GM12872 (cell line): ENCODE results near the gene HAO2.

Experiments used
- TF ChIP-seq, protein P1 (sequence below): IDR thresholded peaks from 3 replicates; pipeline ENCODE4 v1.5.1; 2011; ENCODE audit warnings: low read depth, mild to moderate bottlenecking, low read length, moderate library complexity; ENCODE audit not compliant: insufficient read depth

HAO2 gene

DNA sequence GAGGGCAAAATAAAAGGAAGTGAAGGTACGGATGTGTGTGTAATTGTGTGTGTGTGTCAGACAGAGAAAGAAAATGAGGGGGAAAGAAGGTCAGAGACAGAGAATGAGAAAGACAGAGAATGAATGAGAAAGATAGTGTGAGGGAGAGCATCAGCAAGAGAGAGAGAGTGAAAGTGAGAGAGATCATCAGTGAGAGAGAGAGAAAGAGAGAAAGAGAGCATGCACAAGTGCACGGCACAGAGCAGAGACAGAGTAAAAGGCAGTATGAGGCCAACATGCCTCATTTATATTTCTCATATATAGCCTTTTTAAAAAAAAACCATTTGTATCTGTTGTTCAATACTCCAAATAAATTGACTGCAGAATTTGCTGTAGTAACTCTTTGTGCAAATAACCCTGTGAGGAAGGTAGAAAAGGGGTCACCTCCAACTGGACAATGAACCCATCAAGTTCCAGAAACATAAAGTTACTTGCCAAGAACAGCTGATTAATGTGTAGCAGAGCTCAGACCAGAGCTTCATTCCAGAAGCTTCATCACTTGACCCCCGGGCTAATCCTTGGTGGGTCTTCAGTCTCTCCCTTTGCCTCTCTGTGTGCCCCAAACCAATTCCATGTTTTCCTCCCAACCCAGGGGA lies 47.5 kb downstream of the HAO2 start:
- TF ChIP-seq, protein P1, sequence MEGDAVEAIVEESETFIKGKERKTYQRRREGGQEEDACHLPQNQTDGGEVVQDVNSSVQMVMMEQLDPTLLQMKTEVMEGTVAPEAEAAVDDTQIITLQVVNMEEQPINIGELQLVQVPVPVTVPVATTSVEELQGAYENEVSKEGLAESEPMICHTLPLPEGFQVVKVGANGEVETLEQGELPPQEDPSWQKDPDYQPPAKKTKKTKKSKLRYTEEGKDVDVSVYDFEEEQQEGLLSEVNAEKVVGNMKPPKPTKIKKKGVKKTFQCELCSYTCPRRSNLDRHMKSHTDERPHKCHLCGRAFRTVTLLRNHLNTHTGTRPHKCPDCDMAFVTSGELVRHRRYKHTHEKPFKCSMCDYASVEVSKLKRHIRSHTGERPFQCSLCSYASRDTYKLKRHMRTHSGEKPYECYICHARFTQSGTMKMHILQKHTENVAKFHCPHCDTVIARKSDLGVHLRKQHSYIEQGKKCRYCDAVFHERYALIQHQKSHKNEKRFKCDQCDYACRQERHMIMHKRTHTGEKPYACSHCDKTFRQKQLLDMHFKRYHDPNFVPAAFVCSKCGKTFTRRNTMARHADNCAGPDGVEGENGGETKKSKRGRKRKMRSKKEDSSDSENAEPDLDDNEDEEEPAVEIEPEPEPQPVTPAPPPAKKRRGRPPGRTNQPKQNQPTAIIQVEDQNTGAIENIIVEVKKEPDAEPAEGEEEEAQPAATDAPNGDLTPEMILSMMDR: no peak

DNA sequence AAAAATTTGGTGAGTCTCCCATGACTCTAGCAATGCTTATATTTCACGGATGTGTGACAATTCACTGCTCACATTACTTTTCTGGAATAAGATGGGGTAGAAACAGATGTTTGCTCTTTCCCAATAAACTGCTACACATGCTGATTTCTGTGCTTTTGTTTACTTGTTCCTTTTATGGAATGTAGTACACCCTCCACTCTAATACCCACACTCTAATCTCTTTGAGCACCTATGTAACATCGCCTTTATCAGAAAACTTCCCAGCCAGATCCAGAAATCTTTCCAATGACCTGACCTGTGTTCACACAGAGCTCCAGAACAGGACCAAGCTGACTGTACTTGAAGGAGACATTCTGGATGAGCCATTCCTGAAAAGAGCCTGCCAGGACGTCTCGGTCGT lies 50.5 kb downstream of the HAO2 start:
- TF ChIP-seq, protein P1: no peak

DNA sequence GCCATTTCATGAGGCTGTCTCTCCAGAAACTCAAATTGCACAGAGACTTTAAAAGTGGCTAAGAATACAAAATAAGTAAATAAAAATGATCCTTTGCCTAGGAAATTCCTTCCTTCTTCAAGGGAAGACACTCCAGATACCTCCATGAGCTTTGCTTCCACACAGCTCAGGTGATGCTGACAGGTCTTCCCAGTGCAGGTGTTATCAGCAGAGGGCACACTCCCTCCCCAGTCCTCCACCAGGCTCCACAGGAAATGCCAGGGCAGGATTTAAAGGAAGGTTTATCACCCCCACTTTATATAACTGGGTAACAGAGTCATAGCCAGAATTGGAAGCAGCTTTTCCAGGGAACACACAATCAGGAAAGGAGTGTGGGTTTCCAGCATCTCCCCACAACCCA lies 52.1 kb downstream of the HAO2 start:
- TF ChIP-seq, protein P1: no peak

DNA sequence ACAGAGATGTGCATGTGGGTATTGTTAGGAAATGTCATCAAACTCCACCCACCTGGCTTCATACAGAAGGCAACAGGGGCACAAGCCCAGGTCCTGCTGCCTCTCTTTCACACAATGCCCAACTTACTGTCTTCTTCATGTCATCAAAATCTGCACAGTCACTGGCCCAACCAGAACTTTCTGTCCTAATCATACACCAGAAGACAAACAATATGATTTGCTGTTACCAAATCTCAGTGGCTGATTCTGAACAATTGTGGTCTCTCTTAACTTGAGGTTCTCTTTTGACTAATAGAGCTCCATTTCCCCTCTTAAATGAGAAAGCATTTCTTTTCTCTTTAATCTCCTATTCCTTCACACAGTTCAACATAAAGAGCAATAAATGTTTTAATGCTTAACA lies 54.0 kb downstream of the HAO2 start:
- TF ChIP-seq, protein P1: no peak

DNA sequence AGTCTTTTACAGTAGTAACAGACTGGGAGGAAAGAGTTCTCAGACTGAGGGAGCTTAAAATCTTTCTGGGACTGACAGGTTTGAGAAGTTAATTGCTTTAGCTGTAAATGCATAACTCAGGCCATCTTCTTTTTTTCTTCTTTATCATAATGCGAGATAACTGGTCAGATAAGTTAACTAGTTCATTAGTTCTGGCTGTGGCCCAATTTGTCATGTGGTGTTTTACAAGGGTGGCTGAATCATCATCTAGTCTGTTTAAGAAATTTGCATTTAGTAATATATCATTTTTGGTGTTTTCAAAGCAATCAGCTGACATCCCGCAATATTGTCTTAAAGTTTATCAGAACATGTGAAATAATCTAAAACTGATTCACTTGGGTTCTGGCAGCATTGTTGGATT lies 60.4 kb downstream of the HAO2 start:
- TF ChIP-seq, protein P1: no peak

DNA sequence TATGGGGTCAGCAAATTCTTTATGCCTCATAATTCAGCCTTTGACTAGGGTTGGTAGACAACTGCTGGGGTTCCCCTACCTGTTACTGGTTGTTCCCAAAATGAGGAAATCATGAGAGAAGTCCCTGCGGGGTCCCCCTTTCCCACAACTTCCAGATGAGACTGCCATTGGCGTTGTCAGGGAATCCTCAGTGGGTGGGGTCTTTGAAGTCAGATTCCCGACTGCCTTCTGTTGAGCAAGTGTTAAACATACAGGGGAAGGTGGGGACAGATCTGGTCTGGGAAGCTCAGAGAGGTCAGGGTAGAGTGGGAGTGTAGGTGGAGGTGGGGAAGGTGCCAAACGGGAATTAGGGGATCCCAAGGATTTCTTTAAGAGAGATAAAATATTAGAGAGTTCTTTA lies 61.1 kb downstream of the HAO2 start:
- TF ChIP-seq, protein P1: no peak

DNA sequence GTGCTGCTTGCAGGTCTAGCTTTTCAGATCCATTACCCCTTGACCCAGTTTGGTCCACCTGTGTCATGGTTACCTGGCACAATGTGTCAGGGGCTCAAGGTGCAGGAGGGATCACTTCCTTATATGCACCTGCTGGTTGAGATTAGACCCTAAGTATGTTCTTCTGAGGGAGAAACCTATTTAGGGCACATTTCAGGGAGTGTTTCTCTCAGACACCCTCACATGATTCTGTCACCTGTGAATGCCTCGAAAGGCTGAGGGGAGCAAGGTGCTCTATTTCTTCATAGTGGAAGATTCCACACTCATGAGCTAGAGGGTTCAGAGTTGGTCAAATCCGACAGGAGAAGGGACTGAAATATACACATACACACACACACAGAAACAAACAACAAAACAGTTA lies 61.9 kb downstream of the HAO2 start:
- TF ChIP-seq, protein P1: no peak
